ENCODE data around the gene QPCT. TPM values are rescaled to one million over a fixed set of nuclear protein-coding genes. Genes with fewer than 3 reads are reported as not detected.

QPCT gene
- total and polyA plus RNA-seq, 2 of the 4 experiments (the other 2 are of a cell fraction), result 1.9 to 2.2 TPM

DNA sequence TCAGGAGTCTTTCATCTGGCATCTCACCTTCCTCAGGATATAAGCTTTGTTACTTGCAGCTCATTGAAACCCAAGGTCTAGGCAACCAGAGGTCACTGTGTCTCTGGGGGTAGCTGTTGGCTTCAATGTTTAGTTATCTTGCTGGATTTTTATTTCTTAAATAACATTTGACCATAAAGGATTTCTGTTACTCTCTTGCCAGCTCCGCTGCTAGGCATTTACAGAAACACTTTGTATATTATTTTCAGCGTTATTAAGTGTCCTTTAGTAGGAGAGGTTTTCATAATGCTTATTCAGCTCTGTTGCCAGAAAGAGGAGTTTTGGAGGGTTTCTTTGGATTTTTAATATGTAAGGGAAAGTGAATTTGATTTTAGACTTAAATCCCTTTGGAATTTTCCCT, 61.4 kb downstream of the QPCT start:
- dilution Hi-C loops (cut with HindIII; ENCODE audit: low sequenced_read_pairs, unreplicated experiment), result no loop called here
- Histone ChIP-seq H3K56ac (ENCODE audit: extremely low read depth, insufficient read depth, low read length) (no peak overlapping the region), H3K9ac (ENCODE audit: low read depth, low read length) (no peak overlapping the region)

More for the DNA sequence above, 61.4 kb downstream of the QPCT start:
- Histone ChIP-seq H4K5ac (ENCODE audit: low read depth, low read length) (no peak overlapping the region), H2BK15ac (ENCODE audit: low read depth, low read length) (no peak overlapping the region), H3K4me1 (ENCODE audit: control insufficient read depth, insufficient read depth, low read length) (no peaks in the 10 kb centered on the region), H3K4me2 (ENCODE audit: low read depth, low read length) (no peak overlapping the region), H3K27ac (ENCODE audit: insufficient read depth, low read length) (no peak overlapping the region), H4K20me1 (ENCODE audit: insufficient read depth, low read length) (no peaks in the 10 kb centered on the region), H2AFZ (replicated peaks; ENCODE audit: low read length, poor library complexity) (no peak overlapping the region), H3K18ac (ENCODE audit: low read depth, low read length) (no peak overlapping the region), H3K9me1 (ENCODE audit: insufficient read depth, low read length) (no peaks in the 10 kb centered on the region), H3K36me3 (ENCODE audit: control insufficient read depth, insufficient read depth, low read length) (no peaks in the 10 kb centered on the region), H2AK9ac (replicated peaks; ENCODE audit: low read depth, low read length, poor library complexity) (no peak overlapping the region), H3K79me1 (ENCODE audit: low read depth in 1 of 2, low read length in 2 of 2) (no peaks in the 10 kb centered on the region), H4K91ac (ENCODE audit: insufficient read depth, low read depth, low read length) (no peak overlapping the region), H2BK20ac (ENCODE audit: low read depth, low read length) (no peak overlapping the region), H3K4ac (ENCODE audit: low read depth, low read length) (no peak overlapping the region), H3K4me3 (ENCODE audit: insufficient read depth, low read depth, low read length) (no peak overlapping the region), H3K27me3 (ENCODE audit: control insufficient read depth, insufficient read depth, low read length) (no peaks in the 10 kb centered on the region), H3K14ac (replicated peaks; ENCODE audit: low read depth, low read length) (no peak overlapping the region), H3K9me3 (ENCODE audit: control insufficient read depth, insufficient read depth, low read length) (no peaks in the 10 kb centered on the region), H2AK5ac (ENCODE audit: low read depth, low read length) (no peak overlapping the region), H3K23ac (ENCODE audit: low read depth, low read length) (no peak overlapping the region), H2BK120ac (ENCODE audit: low read depth, low read length) (no peak overlapping the region), H4K8ac (ENCODE audit: low read depth in 2 of 2, low read length in 2 of 2) (no peak overlapping the region), H2BK5ac (ENCODE audit: low read depth, low read length, poor library complexity, severe bottlenecking) (no peak overlapping the region)
- ChIA-PET CTCF (interaction anchor here (0.9 to 1.4 kb wide), 3 partner anchors 8 to 471 kb away, joined by 3 to 6 read pairs (median 3); no protein-coding TSS in a partner anchor), POLR2A (ENCODE audit: unreplicated experiment) (no interaction called here)
- no TSS peak for BruUV-seq (replicated peaks)
- ATAC-seq (ENCODE audit: low read depth), result no peak
- intact Hi-C loops (cut with micrococcal nuclease), result no loop called here
- no CpG with 5 or more reads among the region's 2 CpGs for WGBS, 2 experiments (ENCODE audit: extremely low coverage in 2 of 2, insufficient read length in 1 of 2)
- no peak for DNase-seq
- TF ChIP-seq CTCF (conservative IDR thresholded peaks at IDR 0.05; ENCODE audit: low read depth, low read length), result no peak
- in situ Hi-C loops (cut with MboI; ENCODE audit: low sequenced_read_pairs), result no loop called here

Measured in IMR-90 (cell line).